Hematopoietic multipotent progenitor cell treated with erythropoietin and hydrocortisone succinate and interleukin-3 and kit ligand, for 4 days (in vitro differentiated cells): ENCODE results near the gene CAPZA1.
A peak's percentile ranks its signal among the peaks of the same experiment; 100 is the strongest.
"Not testable (repeated sequence)": the region's sequence is repeated elsewhere in the genome, so short reads cannot be mapped to it uniquely, and the experiment has no call there.

Source experiments
- DNase-seq: peaks from one replicate; pipeline ENCODE4 v3.0.0-alpha.2; 2015

The CAPZA1 gene

GRCh38 chr1:112628516-112628915 lies 8.9 kb downstream of the CAPZA1 start:
- DNase-seq = no peak

- DNase-seq = no peak
Observed at GRCh38 chr1:112629256-112629655, 9.6 kb downstream of the CAPZA1 start.

- DNase-seq = peak; percentile 55
Observed at GRCh38 chr1:112633628-112634027, 14.0 kb downstream of the CAPZA1 start.

GRCh38 chr1:112634367-112634766 lies 14.7 kb downstream of the CAPZA1 start:
- no peak for DNase-seq

GRCh38 chr1:112636056-112636455 lies 16.4 kb downstream of the CAPZA1 start:
- no peak for DNase-seq

GRCh38 chr1:112636597-112637253 lies 17.1 kb downstream of the CAPZA1 start:
- no peak for DNase-seq

- no peak for DNase-seq
Observed at GRCh38 chr1:112637254-112638109, 17.9 kb downstream of the CAPZA1 start.

GRCh38 chr1:112638110-112638428 lies 18.4 kb downstream of the CAPZA1 start:
- DNase-seq = no peak

GRCh38 chr1:112640437-112640836 lies 20.8 kb downstream of the CAPZA1 start:
- not testable (repeated sequence) for DNase-seq

GRCh38 chr1:112643080-112643479 lies 23.4 kb downstream of the CAPZA1 start:
- DNase-seq = no peak

GRCh38 chr1:112646225-112646624 lies 26.6 kb downstream of the CAPZA1 start:
- DNase-seq = no peak

GRCh38 chr1:112651205-112651604 lies 31.6 kb downstream of the CAPZA1 start:
- DNase-seq = no peak

GRCh38 chr1:112665857-112666256 lies 46.2 kb downstream of the CAPZA1 start:
- DNase-seq = no peak

GRCh38 chr1:112666946-112667345 lies 47.3 kb downstream of the CAPZA1 start:
- no peak for DNase-seq

- DNase-seq = no peak
Observed at GRCh38 chr1:112672009-112672408, 52.4 kb downstream of the CAPZA1 start.

GRCh38 chr1:112672842-112673241 lies 53.2 kb downstream of the CAPZA1 start:
- DNase-seq = no peak

GRCh38 chr1:112673592-112674439 lies 54.2 kb downstream of the CAPZA1 start:
- DNase-seq = peak; percentile 56

GRCh38 chr1:112674440-112674985 lies 54.9 kb downstream of the CAPZA1 start, which contains the start of gene MOV10:
TSS of gene MOV10 (plus strand) at chr1:112674659. CDS start at chr1:112674913, 254 bp downstream.
- DNase-seq = peak; percentile 88

- DNase-seq = peak; percentile 69
Observed at GRCh38 chr1:112674986-112675727, 55.5 kb downstream of the CAPZA1 start.

GRCh38 chr1:112675728-112676381 lies 56.2 kb downstream of the CAPZA1 start:
- no peak for DNase-seq

GRCh38 chr1:112676543-112676942 lies 56.9 kb downstream of the CAPZA1 start:
- DNase-seq = peak; percentile 61

GRCh38 chr1:112677501-112677900 lies 57.9 kb downstream of the CAPZA1 start:
- no peak for DNase-seq
